NCI-H2227 (cell line): Measurements from ENCODE around the gene HSD11B2.

Source experiments
- DNase-seq: peaks from one replicate; lab custom pipeline; 2025; ENCODE audit not compliant: unreplicated experiment; lab: John Stamatoyannopoulos, UW

The HSD11B2 gene

GRCh38 chr16:67470359-67470758 is 39.4 kb downstream of the HSD11B2 start:
- DNase-seq: peak; percentile 2

DNA sequence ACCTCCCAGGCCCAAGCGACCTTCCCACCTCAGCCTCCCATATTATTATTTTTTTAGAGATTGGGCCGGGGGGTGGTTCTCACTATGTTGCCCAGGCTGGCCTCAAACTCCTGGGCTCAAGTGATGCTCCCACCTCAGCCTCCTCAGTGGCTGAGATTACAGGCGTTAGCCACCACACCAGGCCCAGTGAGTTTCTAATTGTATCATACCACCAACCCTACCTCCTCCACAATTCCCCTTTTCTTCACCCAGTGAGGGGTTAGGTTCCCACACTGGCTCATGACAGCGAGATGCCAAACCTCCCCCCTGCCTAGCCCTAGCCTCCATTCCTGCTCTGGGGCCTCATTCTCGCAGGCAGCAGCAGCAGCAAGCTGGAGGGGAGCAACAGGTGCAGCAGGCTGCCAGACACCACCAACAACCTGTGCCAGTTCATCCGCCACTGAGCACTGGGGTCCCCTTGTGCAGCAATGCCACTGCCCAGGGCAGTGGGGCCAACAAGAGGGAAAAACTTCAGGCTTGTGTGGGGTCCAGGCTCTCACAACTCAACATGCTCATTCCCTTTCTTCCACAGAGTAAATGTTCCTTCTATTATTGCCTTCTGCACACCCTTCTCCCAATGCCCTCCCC is 41.0 kb downstream of the HSD11B2 start:
- no peak for DNase-seq

DNA sequence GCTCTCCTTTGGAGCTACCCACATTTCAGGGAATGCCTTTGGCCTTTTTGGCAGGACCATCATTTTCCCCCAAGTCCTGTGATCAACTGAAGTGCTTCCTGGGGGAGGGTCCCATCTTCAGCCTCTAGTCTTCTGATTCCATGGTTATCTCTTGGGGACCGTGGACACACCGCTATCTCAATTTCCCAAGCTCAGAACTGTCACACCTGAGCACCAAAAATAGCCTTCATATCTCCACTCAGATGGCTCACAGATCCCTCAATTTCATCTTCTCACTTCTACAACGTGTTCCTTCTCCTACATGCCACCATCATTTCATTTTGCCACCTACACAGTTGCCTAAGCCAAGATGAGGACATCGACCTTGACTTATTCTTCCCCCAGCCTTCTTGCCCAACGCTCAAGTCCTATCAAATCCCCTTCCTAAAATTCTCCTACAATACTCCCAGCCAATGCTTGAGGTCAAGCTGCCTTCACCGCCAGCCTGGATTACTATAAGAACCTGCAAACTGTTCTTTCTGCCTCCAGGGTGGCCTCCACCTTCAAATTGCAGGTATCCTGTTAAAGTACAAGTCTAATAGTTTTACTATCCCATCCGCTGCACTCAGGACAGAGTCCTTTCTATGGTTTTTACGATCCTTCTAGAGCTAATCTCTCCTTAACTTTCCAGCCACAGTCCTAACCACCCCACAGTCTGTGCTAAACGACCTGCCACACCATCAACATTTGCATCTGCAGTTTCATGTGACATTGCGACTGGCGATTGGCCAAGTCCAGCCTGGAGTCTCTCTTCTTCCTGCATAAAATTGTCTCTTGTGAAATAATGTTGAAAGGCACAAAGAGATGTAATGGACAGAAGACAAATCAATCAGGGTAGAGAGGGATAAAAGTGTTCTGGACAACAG is 43.9 kb downstream of the HSD11B2 start:
- DNase-seq: no peak

- no peak for DNase-seq
Measured at GRCh38 chr16:67477960-67478554, 47.1 kb downstream of the HSD11B2 start.

DNA sequence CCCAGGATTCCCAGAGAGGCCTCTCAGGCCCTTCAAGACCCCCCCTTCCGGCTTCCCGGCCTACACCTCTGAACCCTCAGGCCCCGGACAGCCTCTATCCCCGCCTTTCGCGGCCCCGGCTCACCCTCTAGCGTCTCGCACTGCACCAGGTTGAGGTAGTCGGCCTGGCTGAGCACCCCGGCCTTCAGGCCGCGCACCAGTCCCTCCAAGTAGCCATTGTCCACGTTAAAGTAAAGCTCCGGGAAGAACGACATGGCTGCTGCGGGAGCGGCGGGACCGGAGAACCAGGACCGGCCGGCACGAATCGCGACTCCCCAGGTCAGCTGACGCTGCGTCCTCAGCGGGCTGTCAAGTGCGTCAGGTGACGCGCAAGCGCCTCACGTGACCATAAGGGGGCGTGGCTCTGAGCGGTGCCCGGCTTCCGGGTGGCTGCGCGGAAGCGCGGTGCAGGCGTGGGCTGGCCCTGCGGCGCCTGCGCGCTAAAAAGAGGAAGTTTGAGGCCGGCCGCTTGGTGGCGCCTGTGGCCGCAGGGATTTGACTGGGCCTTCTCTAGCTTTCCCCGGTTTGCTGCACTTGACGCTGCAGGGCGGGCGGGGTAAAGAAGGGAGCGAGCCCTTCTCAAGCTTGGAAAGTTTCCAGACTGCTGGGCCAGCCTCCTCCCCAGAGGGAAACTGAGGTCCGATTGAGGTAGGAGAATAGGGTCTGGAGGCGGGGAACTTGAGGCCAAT is 50.1 kb downstream of the HSD11B2 start, which contains the start of gene ATP6V0D1:
ATP6V0D1 (minus strand) TSS at position 325 of the 728 bp plus-strand sequence; CDS start at position 254, 71 bp downstream.
- peak; percentile 98 for DNase-seq

- peak; percentile 25 for DNase-seq
Measured at GRCh38 chr16:67481561-67482232, 50.8 kb downstream of the HSD11B2 start.

DNA sequence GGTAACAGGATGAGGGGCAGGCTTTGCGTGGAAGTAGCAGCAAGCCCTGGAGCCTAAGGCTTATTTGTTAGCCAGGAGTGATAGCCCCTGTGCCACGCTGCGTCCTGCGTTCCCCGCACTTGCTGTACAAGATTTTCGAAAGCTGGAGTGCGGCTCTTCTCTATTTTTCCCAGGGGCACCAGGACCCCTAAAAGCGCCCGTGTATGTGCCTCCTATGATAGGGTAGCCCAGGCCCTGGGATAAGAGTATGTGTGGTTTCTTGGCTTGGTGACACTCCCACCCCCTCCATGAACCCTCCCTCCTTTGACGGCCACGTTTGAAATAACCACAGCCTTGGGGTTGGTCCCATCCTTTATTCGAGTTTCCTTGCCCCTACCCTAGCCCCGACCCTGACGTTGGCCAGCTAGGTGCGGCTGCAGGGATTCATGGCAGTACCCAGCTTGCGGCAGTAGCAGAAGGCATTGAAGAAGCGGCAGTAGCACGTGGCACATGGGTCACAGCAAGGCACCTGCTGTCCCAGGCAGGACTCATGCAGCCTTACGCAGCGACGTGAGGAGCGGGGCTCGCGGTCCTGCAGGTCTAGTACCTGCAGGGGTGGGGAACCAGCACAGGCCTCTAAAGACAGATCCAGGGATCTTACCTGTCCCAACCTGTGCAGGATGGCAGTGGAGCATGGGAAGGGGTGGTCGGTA is 51.5 kb downstream of the HSD11B2 start:
- DNase-seq: no peak

DNA sequence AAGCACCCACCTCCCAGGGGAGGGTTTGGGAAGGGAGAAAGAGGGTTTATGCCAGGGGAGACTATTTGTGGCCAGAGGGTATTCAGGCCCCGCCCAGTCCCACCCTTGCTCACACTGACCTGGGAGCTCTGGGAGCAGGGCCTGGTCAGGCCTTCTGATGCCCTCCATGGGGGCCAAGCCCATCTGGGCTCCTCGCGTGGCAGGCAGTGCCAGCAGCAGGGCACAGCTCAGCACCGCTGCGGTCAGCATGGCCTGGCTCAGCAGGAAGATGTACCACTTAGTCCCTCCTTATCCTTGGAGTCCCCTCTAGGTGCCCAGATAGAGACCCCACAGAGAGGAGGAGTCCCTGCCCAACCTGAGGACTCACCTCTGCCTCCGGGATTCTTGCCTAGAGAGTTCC is 52.2 kb downstream of the HSD11B2 start, which contains the start of gene AGRP:
AGRP (minus strand) TSS at position 398 of the 400 bp plus-strand sequence; CDS start at position 249, 149 bp downstream.
- no peak for DNase-seq

DNA sequence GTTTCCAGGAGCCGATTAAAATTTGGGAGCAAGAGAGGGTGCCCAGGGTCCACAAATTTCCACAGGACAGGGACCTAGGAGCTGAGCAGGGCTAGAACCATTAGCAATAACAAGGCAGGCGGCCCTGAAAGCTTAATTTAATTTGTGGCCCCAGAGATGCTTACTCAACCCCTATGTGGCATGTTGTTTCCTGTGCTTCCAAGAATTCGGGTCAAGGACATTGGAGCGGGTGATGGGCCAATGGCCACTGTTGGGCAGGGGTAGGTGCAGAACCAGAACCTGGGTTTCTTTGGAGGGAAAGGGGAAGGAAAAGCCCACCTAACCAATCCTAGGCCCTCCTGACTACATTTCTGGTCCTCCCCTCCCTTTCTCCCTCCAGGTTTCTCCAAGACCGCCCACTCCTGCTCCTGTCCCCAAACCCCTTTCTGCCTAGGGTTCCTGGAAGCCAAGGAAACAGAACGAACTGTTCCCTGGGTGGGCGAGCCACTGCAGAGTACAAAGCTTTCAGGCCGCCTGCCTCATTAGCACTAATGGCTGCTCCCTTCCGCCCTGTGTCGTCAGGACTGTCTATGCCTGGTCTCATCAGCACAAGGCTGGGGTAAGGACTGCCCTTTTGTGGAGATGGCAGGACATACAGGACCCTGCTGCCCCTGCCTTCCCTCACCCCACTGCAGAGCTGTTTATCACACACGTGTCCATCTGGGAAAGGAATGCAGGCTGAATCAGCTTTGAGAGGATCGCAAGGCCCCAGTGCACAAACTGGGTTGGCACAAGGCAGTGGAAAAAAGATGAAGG is 53.0 kb downstream of the HSD11B2 start:
- no peak for DNase-seq

GRCh38 chr16:67486805-67487204 is 55.9 kb downstream of the HSD11B2 start:
- DNase-seq: no peak
